ENCODE data around the gene HHIPL2.

GRCh38 chr1:222592171-222592570 is 44.3 kb upstream of the HHIPL2 start:
- no peak for TF ChIP-seq GATA3 (IDR thresholded peaks at IDR 0.05; ENCODE audit: low read depth, low read length)
- TF ChIP-seq GATA2 (IDR thresholded peaks at IDR 0.05; ENCODE audit: low read depth, low read length): no peak
